22Rv1 (cell line): ENCODE data around the gene MPRIP.

Source experiments
- H3K27ac ChIP-seq: fragments of 450-650 bp; 2 replicates; pipeline ENCODE4 v1.5.1; 2017
- ZFX ChIP-seq: fragments of 450-650 bp; IDR thresholded peaks from 2 replicates; pipeline ENCODE4 v1.6.1; 2017; ENCODE audit warnings: antibody characterized with exemption, borderline replicate concordance
- TF ChIP-seq, protein P1 (sequence below): fragments of 450-650 bp; IDR thresholded peaks from 2 replicates; pipeline ENCODE4 v1.5.1; 2017; ENCODE audit warnings: mild to moderate bottlenecking

The MPRIP gene

DNA sequence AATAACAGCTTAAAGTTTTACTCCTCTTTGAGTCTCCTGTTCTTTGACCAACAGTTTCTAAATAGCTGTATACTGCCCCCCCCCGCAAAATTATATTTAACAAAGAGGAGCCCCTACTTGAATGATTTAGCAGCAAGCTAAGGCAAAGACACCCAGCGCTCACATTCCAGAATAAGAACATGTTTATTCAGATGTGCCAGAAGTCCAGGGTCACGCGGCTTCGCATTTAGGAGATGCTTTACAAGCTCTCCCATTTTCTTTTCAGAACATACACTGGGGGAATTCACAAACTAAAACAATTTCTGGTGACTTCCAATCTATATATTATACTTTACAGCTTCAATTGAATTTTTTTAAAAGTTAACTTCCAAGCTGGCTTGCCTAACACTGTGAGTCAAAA lies 158.6 kb downstream of the MPRIP start:
- no peak overlapping the region for H3K27ac ChIP-seq
- TF ChIP-seq, protein P1, sequence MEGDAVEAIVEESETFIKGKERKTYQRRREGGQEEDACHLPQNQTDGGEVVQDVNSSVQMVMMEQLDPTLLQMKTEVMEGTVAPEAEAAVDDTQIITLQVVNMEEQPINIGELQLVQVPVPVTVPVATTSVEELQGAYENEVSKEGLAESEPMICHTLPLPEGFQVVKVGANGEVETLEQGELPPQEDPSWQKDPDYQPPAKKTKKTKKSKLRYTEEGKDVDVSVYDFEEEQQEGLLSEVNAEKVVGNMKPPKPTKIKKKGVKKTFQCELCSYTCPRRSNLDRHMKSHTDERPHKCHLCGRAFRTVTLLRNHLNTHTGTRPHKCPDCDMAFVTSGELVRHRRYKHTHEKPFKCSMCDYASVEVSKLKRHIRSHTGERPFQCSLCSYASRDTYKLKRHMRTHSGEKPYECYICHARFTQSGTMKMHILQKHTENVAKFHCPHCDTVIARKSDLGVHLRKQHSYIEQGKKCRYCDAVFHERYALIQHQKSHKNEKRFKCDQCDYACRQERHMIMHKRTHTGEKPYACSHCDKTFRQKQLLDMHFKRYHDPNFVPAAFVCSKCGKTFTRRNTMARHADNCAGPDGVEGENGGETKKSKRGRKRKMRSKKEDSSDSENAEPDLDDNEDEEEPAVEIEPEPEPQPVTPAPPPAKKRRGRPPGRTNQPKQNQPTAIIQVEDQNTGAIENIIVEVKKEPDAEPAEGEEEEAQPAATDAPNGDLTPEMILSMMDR, result no peak
- TF ChIP-seq ZFX, result no peak

DNA sequence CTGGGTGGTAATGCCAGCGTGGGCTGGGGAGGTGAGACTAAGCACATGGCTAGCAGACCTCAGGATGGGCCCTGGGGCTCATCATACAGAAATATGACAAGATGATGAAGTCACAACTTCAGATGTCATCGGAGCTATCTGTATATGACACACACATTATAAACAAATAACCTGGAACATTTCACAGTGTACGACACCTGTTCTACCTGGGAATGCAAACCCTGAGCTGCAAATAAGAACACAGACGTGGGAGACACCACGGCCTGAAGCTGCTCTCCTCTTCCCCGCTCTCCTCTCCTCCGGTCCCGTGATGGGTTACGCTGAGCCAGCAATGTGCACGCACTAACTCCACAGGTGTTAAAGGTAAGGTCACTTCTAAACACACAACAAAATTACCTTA lies 159.0 kb downstream of the MPRIP start:
- H3K27ac ChIP-seq, result no peak overlapping the region
- TF ChIP-seq ZFX, result no peak
- TF ChIP-seq, protein P1, result no peak

DNA sequence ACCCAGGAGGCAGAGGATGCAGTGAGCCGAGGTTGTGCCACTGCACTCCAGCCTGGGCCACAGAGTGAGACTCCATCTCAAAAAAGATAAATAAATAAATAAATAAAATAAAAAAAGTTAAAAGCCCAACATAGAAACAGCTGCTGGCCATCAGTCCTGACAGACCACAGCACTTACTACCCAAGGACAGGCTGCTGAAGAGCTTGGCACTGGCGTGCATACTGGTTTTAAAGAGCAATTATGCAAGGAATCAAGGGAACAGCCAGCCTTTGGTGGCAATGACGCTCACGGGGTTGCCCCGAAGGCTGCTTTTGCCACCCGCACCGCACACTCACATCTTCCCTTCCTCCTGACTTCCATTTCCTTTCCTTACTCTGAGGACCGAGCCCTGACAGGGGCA lies 159.7 kb downstream of the MPRIP start:
- no peak overlapping the region for H3K27ac ChIP-seq
- TF ChIP-seq, protein P1, result no peak
- TF ChIP-seq ZFX, result no peak

DNA sequence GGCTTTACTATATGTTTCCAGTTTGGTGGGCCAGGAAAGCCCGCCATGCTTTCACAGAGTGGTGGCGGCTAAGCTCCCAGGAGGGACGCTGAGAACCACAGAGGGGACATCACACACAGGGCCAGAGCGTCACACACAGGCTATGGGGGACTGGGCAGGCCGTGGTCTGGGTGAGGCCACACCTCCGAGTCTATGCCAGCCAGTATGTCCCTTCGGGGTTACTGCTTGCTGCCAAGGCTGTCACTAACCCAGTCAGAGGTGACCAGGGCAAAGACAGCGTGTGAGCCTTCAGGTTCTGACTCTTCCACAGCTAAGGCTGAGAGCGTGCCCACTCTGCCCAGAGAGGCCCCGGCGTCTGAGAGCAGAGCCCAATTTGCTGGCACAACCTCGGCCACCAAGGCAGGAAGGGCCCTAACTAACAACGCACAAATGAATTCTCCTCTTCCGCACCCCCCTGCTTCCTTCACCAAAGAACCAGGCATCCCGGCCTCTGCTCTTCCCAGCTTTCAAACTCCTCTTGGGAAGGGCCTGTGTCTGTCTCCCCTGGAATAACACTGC lies 161.0 kb downstream of the MPRIP start:
- TF ChIP-seq, protein P1, result no peak
- TF ChIP-seq ZFX, result no peak
- H3K27ac ChIP-seq, result no peak overlapping the region

DNA sequence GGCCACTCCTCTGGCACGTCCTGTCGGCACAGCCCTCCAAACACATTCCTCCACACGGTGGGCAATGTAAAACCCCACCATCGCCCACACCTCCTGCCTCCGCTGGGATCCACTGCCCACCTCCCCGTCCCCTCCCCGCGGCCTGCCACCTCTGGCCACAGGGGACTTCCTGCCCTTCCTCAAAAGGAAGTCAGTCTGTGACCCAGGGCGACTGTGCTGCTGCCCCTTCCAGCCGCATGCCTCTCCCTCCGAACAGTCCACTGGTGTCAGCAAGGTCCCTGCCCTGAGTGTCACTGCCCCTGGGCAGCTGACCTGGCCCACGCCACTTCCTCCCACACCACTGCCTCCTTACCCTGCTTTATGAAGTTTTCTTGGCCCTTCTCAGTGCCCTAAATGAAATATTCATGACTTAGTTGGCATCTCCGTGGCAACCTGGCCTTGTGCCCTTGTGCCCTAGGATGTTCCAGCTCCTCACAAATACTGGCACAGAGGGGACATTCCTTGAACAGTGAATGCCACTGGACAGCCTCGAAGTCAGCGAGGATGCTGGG lies 161.9 kb downstream of the MPRIP start:
- no peak overlapping the region for H3K27ac ChIP-seq
- TF ChIP-seq, protein P1, result no peak
- TF ChIP-seq ZFX, result no peak

DNA sequence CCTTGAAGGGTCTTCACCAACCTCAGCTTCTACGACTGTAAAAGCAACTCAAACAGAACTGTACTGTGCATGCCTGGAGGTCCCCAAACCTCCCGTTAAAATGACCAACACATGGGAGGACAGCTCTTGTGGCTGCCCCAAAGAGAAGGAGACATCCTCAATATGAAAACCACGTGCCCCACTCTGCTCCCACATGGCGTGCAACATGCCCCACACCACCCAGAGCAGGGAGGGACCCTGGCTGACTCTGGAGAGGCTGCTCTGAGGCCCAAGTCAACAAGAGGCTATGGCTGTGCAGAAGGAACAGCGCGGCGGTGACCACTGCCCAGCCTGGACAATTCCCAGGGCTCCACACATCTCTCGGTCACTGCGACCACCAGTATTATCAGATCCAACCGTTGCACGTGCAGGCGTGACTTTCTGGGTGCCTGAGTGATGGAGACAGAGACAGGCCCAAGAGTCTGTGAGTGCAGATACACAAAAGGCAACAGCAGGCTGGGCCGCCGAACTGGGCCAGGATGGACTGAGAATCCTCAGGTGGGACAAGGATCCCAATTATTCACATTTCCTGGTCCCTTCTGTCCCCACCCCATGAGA lies 162.5 kb downstream of the MPRIP start:
- peak overlapping the region; percentile 81 for H3K27ac ChIP-seq

More for the DNA sequence above, 162.5 kb downstream of the MPRIP start:
- no peak for TF ChIP-seq ZFX
- TF ChIP-seq, protein P1, result no peak
